ENCODE results near the gene PRDX5. TPM values are rescaled to one million over a fixed set of nuclear protein-coding genes. Genes with fewer than 3 reads are reported as not detected.

PRDX5 gene
- total RNA-seq, 1 experiment from 2014 or later: 274 TPM

GRCh38 chr11:64275031-64275800 is 42.7 kb upstream of the PRDX5 start:
- intact Hi-C loops (cut with micrococcal nuclease): no loop called here
- H3K27ac Mint-ChIP-seq (ENCODE audit: low read depth, unreplicated experiment): peak overlapping the region; percentile 79
- POLR2A ChIA-PET: interaction anchor here (0.6 to 3.0 kb wide), 9 partner anchors 11 to 1696 kb away, joined by 3 to 24 read pairs (median 4); partner anchors contain the start of genes GPR137 and PLCB3
- H3K4me3 Mint-ChIP-seq (ENCODE audit: unreplicated experiment): no peak overlapping the region
- TF ChIP-seq, protein P1, sequence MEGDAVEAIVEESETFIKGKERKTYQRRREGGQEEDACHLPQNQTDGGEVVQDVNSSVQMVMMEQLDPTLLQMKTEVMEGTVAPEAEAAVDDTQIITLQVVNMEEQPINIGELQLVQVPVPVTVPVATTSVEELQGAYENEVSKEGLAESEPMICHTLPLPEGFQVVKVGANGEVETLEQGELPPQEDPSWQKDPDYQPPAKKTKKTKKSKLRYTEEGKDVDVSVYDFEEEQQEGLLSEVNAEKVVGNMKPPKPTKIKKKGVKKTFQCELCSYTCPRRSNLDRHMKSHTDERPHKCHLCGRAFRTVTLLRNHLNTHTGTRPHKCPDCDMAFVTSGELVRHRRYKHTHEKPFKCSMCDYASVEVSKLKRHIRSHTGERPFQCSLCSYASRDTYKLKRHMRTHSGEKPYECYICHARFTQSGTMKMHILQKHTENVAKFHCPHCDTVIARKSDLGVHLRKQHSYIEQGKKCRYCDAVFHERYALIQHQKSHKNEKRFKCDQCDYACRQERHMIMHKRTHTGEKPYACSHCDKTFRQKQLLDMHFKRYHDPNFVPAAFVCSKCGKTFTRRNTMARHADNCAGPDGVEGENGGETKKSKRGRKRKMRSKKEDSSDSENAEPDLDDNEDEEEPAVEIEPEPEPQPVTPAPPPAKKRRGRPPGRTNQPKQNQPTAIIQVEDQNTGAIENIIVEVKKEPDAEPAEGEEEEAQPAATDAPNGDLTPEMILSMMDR (IDR thresholded peaks at IDR 0.05; ENCODE audit: unreplicated experiment): no peak
- no TSS peak for BruUV-seq (replicated peaks)
- no peaks in the 10 kb centered on the region for H3K27me3 Mint-ChIP-seq (ENCODE audit: insufficient read depth, unreplicated experiment)
- CTCF ChIA-PET: interaction anchor here (0.6 to 4.5 kb wide), 3 partner anchors 17 to 81 kb away, joined by 3 to 37 read pairs (median 23); partner anchors contain the start of gene CATSPERZ
- DNase-seq (ENCODE audit: unreplicated experiment): no peak
- peaks cover 4% of the 10 kb centered on the region for H3K4me1 Mint-ChIP-seq (ENCODE audit: insufficient read depth, unreplicated experiment)
- no peaks in the 10 kb centered on the region for H3K9me3 Mint-ChIP-seq (ENCODE audit: unreplicated experiment)
- peaks cover 35% of the 10 kb centered on the region for H3K36me3 Mint-ChIP-seq (ENCODE audit: insufficient read depth, unreplicated experiment)

GRCh38 chr11:64275841-64276240 is 42.1 kb upstream of the PRDX5 start:
- BruUV-seq (replicated peaks): no TSS peak
- TF ChIP-seq, protein P1 (IDR thresholded peaks at IDR 0.05; ENCODE audit: unreplicated experiment): no peak
- Mint-ChIP-seq H3K4me3 (ENCODE audit: unreplicated experiment) (no peak overlapping the region), H3K36me3 (ENCODE audit: insufficient read depth, unreplicated experiment) (peaks cover 39% of the 10 kb centered on the region), H3K4me1 (ENCODE audit: insufficient read depth, unreplicated experiment) (peaks cover 4% of the 10 kb centered on the region), H3K9me3 (ENCODE audit: unreplicated experiment) (no peaks in the 10 kb centered on the region), H3K27me3 (ENCODE audit: insufficient read depth, unreplicated experiment) (no peaks in the 10 kb centered on the region), H3K27ac (ENCODE audit: low read depth, unreplicated experiment) (peak overlapping the region; percentile 79)
- intact Hi-C loops (cut with micrococcal nuclease): no loop called here
- ChIA-PET POLR2A (interaction anchor here (0.8 to 3.0 kb wide), 11 partner anchors 8 to 76 kb away, joined by 3 to 24 read pairs (median 5); partner anchors contain the start of genes GPR137 and PLCB3), CTCF (interaction anchor here (0.6 to 4.5 kb wide), 4 partner anchors 16 to 80 kb away, joined by 3 to 37 read pairs (median 14); partner anchors contain the start of gene CATSPERZ)
- no peak for DNase-seq (ENCODE audit: unreplicated experiment)

GRCh38 chr11:64276653-64277431 is 41.1 kb upstream of the PRDX5 start:
- Mint-ChIP-seq H3K27ac (ENCODE audit: low read depth, unreplicated experiment) (peak overlapping the region; percentile 79), H3K27me3 (ENCODE audit: insufficient read depth, unreplicated experiment) (no peaks in the 10 kb centered on the region), H3K9me3 (ENCODE audit: unreplicated experiment) (no peaks in the 10 kb centered on the region), H3K36me3 (ENCODE audit: insufficient read depth, unreplicated experiment) (peaks cover 49% of the 10 kb centered on the region), H3K4me3 (ENCODE audit: unreplicated experiment) (peak overlapping the region; percentile 14), H3K4me1 (ENCODE audit: insufficient read depth, unreplicated experiment) (peaks cover 4% of the 10 kb centered on the region)
- ChIA-PET POLR2A (interaction anchor here (0.6 to 3.0 kb wide), 21 partner anchors 9 to 591 kb away, joined by 3 to 24 read pairs (median 5); partner anchors contain the start of genes ESRRA, GPR137, NUDT22 and PLCB3), CTCF (interaction anchor here (0.6 to 4.5 kb wide), 6 partner anchors 26 to 676 kb away, joined by 3 to 37 read pairs (median 5); partner anchors contain the start of gene CATSPERZ)
- no TSS peak for BruUV-seq (replicated peaks)
- peak; percentile 90 for DNase-seq (ENCODE audit: unreplicated experiment)
- intact Hi-C loops (cut with micrococcal nuclease): no loop called here
- TF ChIP-seq, protein P1 (IDR thresholded peaks at IDR 0.05; ENCODE audit: unreplicated experiment): no peak

All from MCF 10A (cell line).